Mucosa of stomach (tissue), 1 donor: ENCODE results near the gene OCEL1.
"Not testable (repeated sequence)": the region's sequence is repeated elsewhere in the genome, so short reads cannot be mapped to it uniquely, and the experiment has no call there.

ENCODE experiments used
- H3K27me3 ChIP-seq: one replicate; pipeline ENCODE4 v1.7.0; 2013; ENCODE audit warnings: mild to moderate bottlenecking, low read length; ENCODE audit not compliant: control insufficient read depth, insufficient read depth
- H3K36me3 ChIP-seq: one replicate; pipeline ENCODE4 v1.7.0; 2013; ENCODE audit warnings: low read length; ENCODE audit not compliant: control insufficient read depth, insufficient read depth
- H3K4me1 ChIP-seq: one replicate; pipeline ENCODE4 v1.7.0; 2013; ENCODE audit warnings: mild to moderate bottlenecking, low read length; ENCODE audit not compliant: control insufficient read depth, insufficient read depth
- H3K4me3 ChIP-seq: one replicate; pipeline ENCODE4 v1.7.0; 2013; ENCODE audit warnings: low read length
- H3K9ac ChIP-seq: one replicate; pipeline ENCODE4 v1.7.0; 2013; ENCODE audit warnings: mild to moderate bottlenecking, low read length, moderate library complexity
- H3K9me3 ChIP-seq: one replicate; pipeline ENCODE4 v1.7.0; 2013; ENCODE audit warnings: mild to moderate bottlenecking, low read length, moderate library complexity; ENCODE audit not compliant: control insufficient read depth
- donor health status: Pancreatic carcinoma.

The OCEL1 gene

GRCh38 chr19:17262557-17262956, 36.5 kb downstream of the OCEL1 start:
- Histone ChIP-seq H3K9ac (no peak overlapping the region), H3K4me1 (no peaks in the 10 kb centered on the region), H3K27me3 (no peaks in the 10 kb centered on the region), H3K36me3 (no peaks in the 10 kb centered on the region), H3K9me3 (no peaks in the 10 kb centered on the region), H3K4me3 (no peak overlapping the region)

- Histone ChIP-seq H3K9me3 (no peaks in the 10 kb centered on the region), H3K27me3 (no peaks in the 10 kb centered on the region), H3K4me3 (no peak overlapping the region), H3K36me3 (no peaks in the 10 kb centered on the region), H3K9ac (no peak overlapping the region), H3K4me1 (no peaks in the 10 kb centered on the region)
Observed at GRCh38 chr19:17263712-17264640, 38.0 kb downstream of the OCEL1 start.

DNA sequence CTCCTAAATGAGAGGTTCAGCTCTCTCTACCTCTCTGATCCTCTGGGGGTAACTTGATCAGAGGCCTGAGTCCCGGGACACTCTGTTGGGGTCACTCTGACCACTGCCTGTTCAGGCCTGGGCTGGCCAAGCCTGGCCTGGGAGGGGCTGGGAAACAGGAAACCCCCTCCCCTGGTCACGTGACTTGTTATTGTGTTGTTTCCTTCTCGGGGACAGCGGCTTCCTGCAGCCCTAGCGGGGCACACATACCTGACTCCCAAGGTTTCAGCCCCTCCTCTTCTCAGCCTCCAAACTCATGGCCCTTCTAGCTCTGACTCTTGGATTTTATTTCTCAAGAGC, 38.6 kb downstream of the OCEL1 start, which contains the start of gene USHBP1:
Gene USHBP1, minus strand, starts transcription at position 105 of the 339 bp plus-strand sequence. CDS start 446 bp downstream, outside the sequence.
- H3K4me3 ChIP-seq = no peak within 1 kb of the TSS

DNA sequence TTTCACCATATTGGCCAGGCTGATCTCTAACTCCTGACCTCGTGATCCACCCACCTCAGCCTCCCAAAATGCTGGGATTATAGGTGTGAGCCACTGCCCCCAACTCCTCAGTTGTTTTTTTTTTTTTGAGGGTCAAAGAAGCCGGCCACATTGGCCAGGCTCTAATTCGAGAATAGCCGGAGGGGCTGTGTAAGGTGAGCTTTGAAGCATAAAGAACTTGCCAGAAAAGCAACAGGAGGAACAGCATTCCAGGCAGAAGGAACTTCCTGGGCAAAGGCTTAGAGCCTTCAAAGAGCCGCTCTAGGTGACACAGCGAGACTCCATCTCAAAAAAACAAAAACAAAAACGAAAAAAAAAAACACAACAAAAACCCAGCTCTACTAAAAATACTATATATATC, 40.0 kb downstream of the OCEL1 start:
- H3K4me3 ChIP-seq = no peak overlapping the region
- no peaks in the 10 kb centered on the region for H3K36me3 ChIP-seq
- H3K4me1 ChIP-seq = no peaks in the 10 kb centered on the region
- H3K9me3 ChIP-seq = no peaks in the 10 kb centered on the region
- no peaks in the 10 kb centered on the region for H3K27me3 ChIP-seq
- H3K9ac ChIP-seq = no peak overlapping the region

More for the DNA sequence above, 38.6 kb downstream of the OCEL1 start, which contains the start of gene USHBP1:
- Histone ChIP-seq H3K9me3 (no peaks in the 10 kb centered on the region), H3K27me3 (no peaks in the 10 kb centered on the region), H3K36me3 (no peaks in the 10 kb centered on the region), H3K9ac (no peak within 1 kb of the TSS), H3K4me1 (no peaks in the 10 kb centered on the region)

GRCh38 chr19:17266589-17266974, 40.6 kb downstream of the OCEL1 start:
- H3K27me3 ChIP-seq = no peaks in the 10 kb centered on the region
- H3K4me3 ChIP-seq = no peak overlapping the region
- H3K9ac ChIP-seq = no peak overlapping the region
- no peaks in the 10 kb centered on the region for H3K9me3 ChIP-seq
- no peaks in the 10 kb centered on the region for H3K4me1 ChIP-seq
- peaks cover 4% of the 10 kb centered on the region for H3K36me3 ChIP-seq

DNA sequence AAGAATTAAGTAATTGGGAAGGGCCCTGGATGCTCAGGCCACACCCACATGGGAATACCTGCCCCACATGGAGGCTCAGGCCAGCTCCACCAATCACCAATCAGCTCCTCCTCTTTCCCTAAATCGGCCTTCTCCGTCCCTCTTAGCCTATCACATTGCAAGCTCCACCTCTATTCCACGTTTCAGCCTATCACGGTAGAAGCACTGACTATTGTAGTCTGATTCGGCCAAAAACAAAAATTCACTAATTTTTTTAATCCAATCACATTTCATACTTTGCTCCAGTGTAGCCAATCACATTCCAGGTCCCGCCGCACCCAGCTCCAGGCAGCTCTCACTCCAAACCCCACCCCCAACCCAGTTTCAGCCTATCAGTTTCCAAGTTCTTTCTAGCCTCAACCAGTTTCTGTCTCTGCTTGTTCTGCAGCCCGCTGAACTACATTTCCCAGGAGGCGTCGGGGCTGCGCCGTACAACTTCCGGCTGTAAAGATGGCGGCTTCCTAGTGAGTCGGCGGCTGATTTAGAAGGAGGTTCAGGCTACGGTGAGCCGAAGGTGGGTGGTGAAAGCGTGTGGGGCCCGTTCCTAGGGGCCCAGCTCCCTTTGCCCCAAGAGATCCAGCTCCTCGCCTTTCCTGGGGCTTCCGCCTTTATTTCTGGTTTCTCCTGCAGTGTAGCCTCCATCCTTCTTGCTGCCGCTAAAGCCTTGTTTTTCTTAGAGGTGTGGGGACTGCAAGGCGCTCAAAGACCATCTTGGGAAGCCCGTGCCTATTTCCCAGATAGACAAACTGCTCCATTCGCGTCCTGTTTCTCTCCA, 41.2 kb downstream of the OCEL1 start, which contains the start of gene BABAM1:
Gene BABAM1, plus strand, starts transcription at position 469 of the 814 bp plus-strand sequence. CDS start 1,364 bp downstream, outside the sequence.
- peaks cover 4% of the 10 kb centered on the region for H3K36me3 ChIP-seq
- H3K27me3 ChIP-seq = no peaks in the 10 kb centered on the region
- peak within 1 kb of the TSS; percentile 99 for H3K4me3 ChIP-seq
- peak within 1 kb of the TSS; percentile 79 for H3K9ac ChIP-seq
- no peaks in the 10 kb centered on the region for H3K4me1 ChIP-seq
- H3K9me3 ChIP-seq = no peaks in the 10 kb centered on the region

DNA sequence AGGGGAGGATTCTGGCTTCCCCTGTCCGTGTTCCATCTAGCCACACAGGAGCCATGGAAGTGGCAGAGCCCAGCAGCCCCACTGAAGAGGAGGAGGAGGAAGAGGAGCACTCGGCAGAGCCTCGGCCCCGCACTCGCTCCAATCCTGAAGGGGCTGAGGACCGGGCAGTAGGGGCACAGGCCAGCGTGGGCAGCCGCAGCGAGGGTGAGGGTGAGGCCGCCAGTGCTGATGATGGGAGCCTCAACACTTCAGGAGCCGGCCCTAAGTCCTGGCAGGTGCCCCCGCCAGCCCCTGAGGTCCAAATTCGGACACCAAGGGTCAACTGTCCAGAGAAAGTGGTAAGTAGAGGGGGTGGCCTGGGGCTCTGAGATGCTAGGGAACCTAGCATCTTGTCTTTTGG, 42.7 kb downstream of the OCEL1 start:
- H3K36me3 ChIP-seq = peaks cover 5% of the 10 kb centered on the region
- no peaks in the 10 kb centered on the region for H3K27me3 ChIP-seq
- H3K4me3 ChIP-seq = no peak overlapping the region

DNA sequence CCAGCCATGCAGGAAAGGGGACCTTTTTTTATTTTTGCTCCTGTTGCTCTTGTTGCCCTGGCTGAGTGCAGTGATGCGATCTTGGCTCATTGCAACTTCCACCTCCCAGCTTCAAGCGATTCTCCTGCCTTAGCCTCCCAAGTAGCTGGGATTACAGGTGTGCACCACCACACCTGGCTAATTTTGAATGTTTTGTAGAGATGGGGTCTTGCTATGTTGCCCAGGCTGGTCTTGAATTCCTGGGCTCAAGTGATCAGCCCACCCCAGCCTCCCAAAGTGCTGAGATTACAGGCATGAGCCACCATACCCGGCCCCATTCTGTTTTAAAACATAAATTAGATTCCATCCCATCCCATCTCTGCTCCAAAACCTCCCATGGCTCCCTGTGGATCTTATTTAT, 48.9 kb downstream of the OCEL1 start:
- not testable (repeated sequence) for H3K9ac ChIP-seq, H3K4me3 ChIP-seq, H3K4me1 ChIP-seq, H3K27me3 ChIP-seq, H3K9me3 ChIP-seq
- peaks cover 23% of the 10 kb centered on the region for H3K36me3 ChIP-seq

More for the DNA sequence above, 42.7 kb downstream of the OCEL1 start:
- Histone ChIP-seq H3K4me1 (no peaks in the 10 kb centered on the region), H3K9me3 (no peaks in the 10 kb centered on the region), H3K9ac (no peak overlapping the region)

GRCh38 chr19:17275441-17276175, 49.6 kb downstream of the OCEL1 start:
- no peak overlapping the region for H3K9ac ChIP-seq
- H3K9me3 ChIP-seq = no peaks in the 10 kb centered on the region
- peaks cover 23% of the 10 kb centered on the region for H3K36me3 ChIP-seq
- no peaks in the 10 kb centered on the region for H3K4me1 ChIP-seq
- no peak overlapping the region for H3K4me3 ChIP-seq
- H3K27me3 ChIP-seq = no peaks in the 10 kb centered on the region
